Measurements from ENCODE around the gene GDPD4. TPM values are rescaled to one million over a fixed set of nuclear protein-coding genes. Genes with fewer than 3 reads are reported as not detected.

GDPD4 gene
- total RNA-seq, 4 donors from 2014 or later: not detected

- Histone ChIP-seq H3K27me3 (no peaks in the 10 kb centered on the region), H3K4me1 (peaks cover 0 to 35% (median 0%) of the 10 kb centered on the region in 4 donors)
- WGBS, 2 donors: 48 to 49% methylated on average over 13 to 18 of the region's 20 CpGs
Measured at GRCh38 chr11:77171885-77172665, 129.4 kb downstream of the GDPD4 start.

DNA sequence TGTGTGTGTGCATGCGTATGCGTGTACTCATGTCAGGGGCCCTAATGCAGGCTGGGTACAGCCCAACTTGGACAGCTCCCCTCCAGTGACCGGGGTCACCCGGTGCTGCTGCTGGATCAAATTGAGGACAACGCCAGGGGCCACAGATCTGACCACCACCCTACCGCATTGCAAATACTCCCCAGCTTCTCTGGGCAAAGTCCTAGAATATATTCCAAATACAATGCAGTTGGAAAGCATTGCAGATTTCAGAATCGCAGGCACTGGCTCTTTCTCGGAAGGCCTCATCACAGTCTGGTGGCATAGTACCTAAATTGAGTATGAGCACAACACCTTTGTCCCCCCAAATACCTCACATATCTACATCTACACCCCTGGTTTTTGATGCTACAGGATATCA, 130.2 kb downstream of the GDPD4 start:
- DNase-seq (ENCODE audit: low spot score in 2 of 2): no peak
- no peak overlapping the region for H3K27ac ChIP-seq
- H3K27me3 ChIP-seq: no peaks in the 10 kb centered on the region
- H3K9me3 ChIP-seq: no peaks in the 10 kb centered on the region
- H3K4me3 ChIP-seq: no peak overlapping the region
- H3K36me3 ChIP-seq: no peaks in the 10 kb centered on the region
- no peak for TF ChIP-seq EP300 (IDR thresholded peaks at IDR 0.05)
- H3K4me1 ChIP-seq: peaks cover 0 to 31% (median 0%) of the 10 kb centered on the region in 4 donors
- 88% methylated on average over 7 to 8 of the region's 8 CpGs for WGBS, 2 donors

More at GRCh38 chr11:77171885-77172665, 129.4 kb downstream of the GDPD4 start:
- Histone ChIP-seq H3K36me3 (no peaks in the 10 kb centered on the region), H3K27ac (peak overlapping the region in 1 of 4 donors; percentile 24), H3K4me3 (no peak overlapping the region), H3K9me3 (no peaks in the 10 kb centered on the region)
- TF ChIP-seq EP300 (IDR thresholded peaks at IDR 0.05) (no peak), POLR2A (IDR thresholded peaks at IDR 0.05) (no peak), CTCF (IDR thresholded peaks at IDR 0.05) (no peak)
- no peak for DNase-seq (ENCODE audit: low spot score in 2 of 2)

GRCh38 chr11:77170107-77170506, 131.4 kb downstream of the GDPD4 start:
- no peak overlapping the region for H3K27ac ChIP-seq
- no peak overlapping the region for H3K4me3 ChIP-seq
- TF ChIP-seq POLR2A (IDR thresholded peaks at IDR 0.05): no peak
- TF ChIP-seq CTCF (IDR thresholded peaks at IDR 0.05): no peak
- no peak for TF ChIP-seq EP300 (IDR thresholded peaks at IDR 0.05)
- H3K27me3 ChIP-seq: no peaks in the 10 kb centered on the region
- H3K9me3 ChIP-seq: no peaks in the 10 kb centered on the region
- DNase-seq (ENCODE audit: low spot score in 2 of 2): no peak
- H3K36me3 ChIP-seq: no peaks in the 10 kb centered on the region
- peaks cover 0 to 31% (median 0%) of the 10 kb centered on the region in 4 donors for H3K4me1 ChIP-seq
- whole genome bisulfite sequencing, 2 donors: 92 to 96% methylated on average over 5 of the region's 5 CpGs

DNA sequence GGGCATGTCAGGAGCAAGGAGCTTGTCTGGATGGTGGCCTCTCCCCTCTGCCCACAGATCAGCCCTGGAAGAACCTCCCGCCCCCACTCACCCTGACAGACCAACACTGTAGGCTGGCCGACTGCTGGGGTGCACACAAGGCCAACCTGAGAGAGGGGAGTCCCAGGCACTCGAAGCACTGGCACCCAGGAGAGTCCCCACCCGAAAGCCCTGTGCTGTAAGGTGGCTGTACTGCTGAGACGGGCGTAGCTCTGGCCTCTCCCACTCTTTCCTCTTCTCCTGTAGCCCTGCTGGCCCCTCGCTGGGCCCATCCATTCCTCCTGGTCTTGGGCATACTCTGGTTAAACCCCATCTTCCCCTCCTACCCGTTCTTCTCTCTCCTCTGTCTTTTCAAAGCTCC, 133.7 kb downstream of the GDPD4 start:
- no peaks in the 10 kb centered on the region for H3K9me3 ChIP-seq
- peaks cover 0 to 13% (median 0%) of the 10 kb centered on the region in 4 donors for H3K4me1 ChIP-seq
- DNase-seq (ENCODE audit: low spot score in 2 of 2): no peak
- no peak overlapping the region for H3K27ac ChIP-seq
- TF ChIP-seq CTCF (IDR thresholded peaks at IDR 0.05): no peak
- TF ChIP-seq EP300 (IDR thresholded peaks at IDR 0.05): no peak
- no peak for TF ChIP-seq POLR2A (IDR thresholded peaks at IDR 0.05)
- 73 to 89% methylated on average over 8 of the region's 8 CpGs for WGBS, 2 donors
- H3K27me3 ChIP-seq: no peaks in the 10 kb centered on the region
- no peaks in the 10 kb centered on the region for H3K36me3 ChIP-seq
- H3K4me3 ChIP-seq: no peak overlapping the region

GRCh38 chr11:77167111-77167626, 134.3 kb downstream of the GDPD4 start:
- Histone ChIP-seq H3K27ac (no peak overlapping the region), H3K4me1 (peaks cover 0 to 6% (median 0%) of the 10 kb centered on the region in 4 donors), H3K9me3 (no peaks in the 10 kb centered on the region), H3K27me3 (no peaks in the 10 kb centered on the region), H3K36me3 (no peaks in the 10 kb centered on the region), H3K4me3 (no peak overlapping the region)
- WGBS, 2 donors: 91 to 97% methylated on average over 9 of the region's 9 CpGs
- DNase-seq (ENCODE audit: low spot score in 2 of 2): no peak
- no peak for TF ChIP-seq POLR2A (IDR thresholded peaks at IDR 0.05)
- no peak for TF ChIP-seq EP300 (IDR thresholded peaks at IDR 0.05)
- TF ChIP-seq CTCF (IDR thresholded peaks at IDR 0.05): no peak

Other genes with a start within 250 kb of the GDPD4 start
- 10 to 100 TPM; 15.9 to 24.5 (median 19.8) TPM for gene CAPN5, start 234.7 kb downstream of the GDPD4 start, total RNA-seq
- 1 to 10 TPM in 1 of 4 donors, not detected in 3; 9.9 TPM for gene OMP, start 198.8 kb downstream of the GDPD4 start, total RNA-seq
- 10 to 100 TPM; 12.6 to 45.0 (median 24.4) TPM for gene MYO7A, start 173.4 kb downstream of the GDPD4 start, total RNA-seq
- 10 to 100 TPM; 13.9 to 28.5 (median 25.4) TPM for gene PAK1, start 172.4 kb upstream of the GDPD4 start, total RNA-seq